Measurements from ENCODE around the gene NOC2L. TPM values are rescaled to one million over a fixed set of nuclear protein-coding genes. Genes with fewer than 3 reads are reported as not detected.

Gene NOC2L
- total and polyA plus RNA-seq, 9 of the 15 experiments (the other 6 are each of a cell fraction or from before 2014, with no cell fraction given): 4.0 to 410 (median 200) TPM

DNA sequence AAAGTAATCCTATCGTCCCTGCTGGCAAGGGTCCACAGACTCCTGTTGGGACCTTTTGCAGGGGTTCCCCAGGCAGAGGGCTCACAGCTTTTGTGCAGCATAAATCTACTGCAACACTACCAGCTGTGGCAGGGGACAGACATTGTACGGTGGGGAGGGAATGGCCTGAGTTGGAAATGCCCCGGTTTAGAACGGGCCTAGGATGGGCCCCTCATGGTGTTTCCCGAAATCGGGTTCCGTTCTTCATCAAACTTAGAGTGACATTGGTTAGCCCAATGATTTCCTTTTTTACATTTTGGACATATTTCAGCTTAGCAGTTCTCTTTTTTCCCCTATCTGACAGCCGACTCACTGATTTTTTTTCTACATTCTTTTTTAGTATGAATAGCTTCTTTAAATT, 61.8 kb downstream of the NOC2L start:
- WGBS (ENCODE audit: insufficient coverage, low coverage, missing lambda C conversion rate): 3% methylated on average over 8 of the region's 8 CpGs
- H3K36me3 ChIP-seq (ENCODE audit: control insufficient read depth, insufficient read depth, low read length): no peaks in the 10 kb centered on the region
- H2AFZ ChIP-seq (ENCODE audit: low read depth, low read length): no peak overlapping the region
- no peaks in the 10 kb centered on the region for H3K79me2 ChIP-seq (ENCODE audit: control insufficient read depth, insufficient read depth, low read length)
- TF ChIP-seq ZFP30 (CRISPR knock-in tag; IDR thresholded peaks at IDR 0.05; ENCODE audit: borderline replicate concordance): no peak
- no peak for TF ChIP-seq RBBP5 (IDR thresholded peaks at IDR 0.05; ENCODE audit: borderline replicate concordance, insufficient read depth, low read length, poor library complexity, severe bottlenecking)
- TF ChIP-seq, protein P1, sequence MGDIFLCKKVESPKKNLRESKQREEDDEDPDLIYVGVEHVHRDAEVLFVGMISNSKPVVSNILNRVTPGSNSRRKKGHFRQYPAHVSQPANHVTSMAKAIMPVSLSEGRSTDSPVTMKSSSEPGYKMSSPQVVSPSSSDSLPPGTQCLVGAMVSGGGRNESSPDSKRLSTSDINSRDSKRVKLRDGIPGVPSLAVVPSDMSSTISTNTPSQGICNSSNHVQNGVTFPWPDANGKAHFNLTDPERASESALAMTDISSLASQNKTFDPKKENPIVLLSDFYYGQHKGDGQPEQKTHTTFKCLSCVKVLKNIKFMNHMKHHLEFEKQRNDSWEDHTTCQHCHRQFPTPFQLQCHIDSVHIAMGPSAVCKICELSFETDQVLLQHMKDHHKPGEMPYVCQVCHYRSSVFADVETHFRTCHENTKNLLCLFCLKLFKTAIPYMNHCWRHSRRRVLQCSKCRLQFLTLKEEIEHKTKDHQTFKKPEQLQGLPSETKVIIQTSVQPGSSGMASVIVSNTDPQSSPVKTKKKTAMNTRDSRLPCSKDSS (IDR thresholded peaks at IDR 0.05; ENCODE audit: low read depth, partially characterized antibody): no peak
- no peak for TF ChIP-seq TCF7L2 (IDR thresholded peaks at IDR 0.05; ENCODE audit: low read depth, low read length)
- TF ChIP-seq, protein P2, sequence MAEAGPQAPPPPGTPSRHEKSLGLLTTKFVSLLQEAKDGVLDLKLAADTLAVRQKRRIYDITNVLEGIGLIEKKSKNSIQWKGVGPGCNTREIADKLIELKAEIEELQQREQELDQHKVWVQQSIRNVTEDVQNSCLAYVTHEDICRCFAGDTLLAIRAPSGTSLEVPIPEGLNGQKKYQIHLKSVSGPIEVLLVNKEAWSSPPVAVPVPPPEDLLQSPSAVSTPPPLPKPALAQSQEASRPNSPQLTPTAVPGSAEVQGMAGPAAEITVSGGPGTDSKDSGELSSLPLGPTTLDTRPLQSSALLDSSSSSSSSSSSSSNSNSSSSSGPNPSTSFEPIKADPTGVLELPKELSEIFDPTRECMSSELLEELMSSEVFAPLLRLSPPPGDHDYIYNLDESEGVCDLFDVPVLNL (CRISPR knock-in tag; IDR thresholded peaks at IDR 0.05; ENCODE audit: low read depth): no peak
- 0 out of 2 replicates have a peak, but pooled peaks have one; percentile 30 for TF ChIP-seq EZH2 (IDR thresholded peaks at IDR 0.05; ENCODE audit: borderline replicate concordance, low read depth, low read length)
- no peak for TF ChIP-seq SMARCE1 (IDR thresholded peaks at IDR 0.05)
- TF ChIP-seq TEAD4 (IDR thresholded peaks at IDR 0.05; ENCODE audit: low read length): no peak
- TF ChIP-seq TEAD4 (CRISPR knock-in tag; IDR thresholded peaks at IDR 0.05; ENCODE audit: borderline replicate concordance): no peak
- no peak overlapping the region for H3K4me2 ChIP-seq (ENCODE audit: insufficient read depth, low read length)
- ChIA-PET CTCF (ENCODE audit: low intra/inter-chr PET ratio) (no interaction called here), POLR2A (no interaction called here)
- DNase-seq (ENCODE audit: extremely low read depth in 1 of 4, low spot score in 3 of 4) (no peak), ATAC-seq (no peak), FAIRE-seq (no peak)
- BruUV-seq (replicated peaks): no TSS peak
- no peak overlapping the region for H3K4me3 ChIP-seq
- H3K9me1 ChIP-seq (ENCODE audit: control insufficient read depth, insufficient read depth, low read length): no peaks in the 10 kb centered on the region
- no peak overlapping the region for H3K9ac ChIP-seq (ENCODE audit: insufficient read depth in 1 of 2, low read depth in 2 of 2, low read length in 2 of 2)
- H4K20me1 ChIP-seq (replicated peaks; ENCODE audit: control insufficient read depth, insufficient read depth, low read length): no peaks in the 10 kb centered on the region
- no peak overlapping the region for H3K27ac ChIP-seq (ENCODE audit: extremely low read depth, low read depth, low read length)
- intact Hi-C loops (cut with micrococcal nuclease): no loop called here
- H3K9me3 ChIP-seq (replicated peaks; ENCODE audit: control insufficient read depth, insufficient read depth, low read depth, low read length): no peaks in the 10 kb centered on the region
- peaks cover 33 to 41% of the 10 kb centered on the region in 2 experiments for H3K27me3 ChIP-seq (ENCODE audit: control insufficient read depth in 2 of 2, insufficient read depth in 2 of 2, low read length in 2 of 2)
- peaks cover 0 to 13% of the 10 kb centered on the region in 2 experiments; a peak in 2 of 5 replicates for H3K4me1 ChIP-seq (replicated peaks in 1 of 2; ENCODE audit: control insufficient read depth in 2 of 2, insufficient read depth in 2 of 2, low read length in 2 of 2)
- in situ Hi-C loops (cut with MboI): no loop called here
